Right lobe of liver (tissue), 6 donors: ENCODE data around the gene PAK3. TPM values are rescaled to one million over a fixed set of nuclear protein-coding genes. Genes with fewer than 3 reads are reported as not detected.

Source experiments
- ATAC-seq, 4 donors: fragments of 200-7000 bp; cut with Tn5 transposase; one replicate each; pipeline ENCODE4 v1.9.1; 2020; ENCODE audit warnings: mild to moderate bottlenecking in 4 of 4, moderate library complexity in 4 of 4
- DNase-seq, 3 donors: peaks; one replicate each; pipeline ENCODE4 v3.0.0-alpha.2; 2020
- H3K27ac ChIP-seq, 3 donors: fragments of 200-600 bp; one replicate each; pipeline ENCODE4 v1.8.0; 2022
- H3K27me3 ChIP-seq, 2 donors: fragments of 200-600 bp; one replicate each; pipeline ENCODE4 v1.8.0; 2022
- H3K36me3 ChIP-seq, 4 donors: fragments of 200-600 bp; sonication (generic) in 1 of 4; one replicate each; pipeline versions ENCODE4 v1.5.1 to v1.8.0; 2017 to 2022; ENCODE audit warnings: control low read depth in 1 of 4
- H3K4me1 ChIP-seq, 4 donors: fragments of 200-600 bp; sonication (generic) in 1 of 4; one replicate each; pipeline versions ENCODE4 v1.5.1 to v1.8.0; 2017 to 2022; ENCODE audit warnings: control low read depth in 1 of 4
- H3K4me3 ChIP-seq, 3 donors: fragments of 200-600 bp; one replicate each; pipeline ENCODE4 v1.8.0; 2022
- H3K9me3 ChIP-seq, 4 donors: fragments of 200-600 bp; sonication (generic) in 1 of 4; one replicate each; pipeline versions ENCODE4 v1.5.1 to v1.8.0; 2017 to 2022; ENCODE audit warnings: control low read depth in 1 of 4
- POLR2A ChIP-seq: fragments of 450-650 bp; IDR thresholded peaks from one replicate; pipeline ENCODE4 v1.6.1; 2017; ENCODE audit warnings: antibody characterized with exemption, mild to moderate bottlenecking
- WGBS: methylation state at CpG from one replicate; pipeline ENCODE4 v1.1.6; 2018; ENCODE audit warnings: low coverage, low lambda C conversion rate; ENCODE audit not compliant: insufficient coverage; ENCODE audit errors: missing lambda C conversion rate; 5-methylcytosine and 5-hydroxymethylcytosine counted together
- intact Hi-C, 2 donors: fragments of 100-400 bp; cut with DNase I; formaldehyde crosslinking; loops; one replicate each; pipeline versions ENCODE4 v1.11.2 to v1.14.1; 2022
- total RNA-seq, 6 experiments: library from RNA; depleted of rRNA in 2 of 6; stranded (reverse); fragments of >200 nt in 2 of 6; fragmentation: NEBNext Ultra II Directional in 3 of 6; extraction: Animal tissue kit (Norgen Biotek cat#: 25700) in 3 of 6; gene quantifications; one replicate each; pipeline versions ENCODE4 v1.1.0 to v1.2.4, GENCODE V29; 2016 to 2023
- TF ChIP-seq, protein P1 (sequence below), 4 donors: fragments of 200-600 bp in 3 of 4; fragments of 450-650 bp in 1 of 4; IDR thresholded peaks; one replicate each; pipeline versions ENCODE4 v1.5.1 to v1.8.0; 2016 to 2022; ENCODE audit warnings: antibody characterized with exemption in 4 of 4, mild to moderate bottlenecking in 2 of 4
- donor health status: DM: no; HTN: yes; CAD: no.
- donor health status: DM: no; HTN: no; CAD: no.
- donor health status: DM: no; HTN: no; CAD: no.
- donor health status: DM: no; HTN: yes; CAD: no.
- donor health status: DM: no; HTN: yes; CAD: no.

The PAK3 gene
- total RNA-seq, 6 experiments from 2014 or later, result 0.09 to 1.5 (median 0.24) TPM; not detected in 1

DNA sequence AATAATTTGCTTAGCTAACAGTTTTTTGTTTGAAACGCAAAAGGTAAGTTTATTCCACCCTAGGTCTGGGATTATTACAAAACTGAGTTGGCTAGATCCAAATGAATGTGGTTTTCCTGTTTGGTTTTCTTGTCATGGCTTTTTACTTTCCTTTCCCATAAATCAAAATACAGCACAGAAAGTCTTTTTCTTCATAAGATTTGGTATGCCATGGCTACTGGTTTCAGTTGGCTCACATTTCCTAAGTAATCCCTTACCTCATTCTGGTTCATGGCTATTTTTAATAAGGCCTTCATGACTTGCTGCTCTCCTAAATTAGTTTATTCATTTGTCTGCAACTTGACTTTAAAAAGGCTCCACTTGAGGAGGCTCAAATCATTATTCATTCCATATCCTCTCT is 12.9 kb upstream of the PAK3 start:
- ATAC-seq, result no peak
- peaks cover 0 to 16% of the 10 kb centered on the region in 2 donors for H3K27me3 ChIP-seq
- TF ChIP-seq, protein P1, sequence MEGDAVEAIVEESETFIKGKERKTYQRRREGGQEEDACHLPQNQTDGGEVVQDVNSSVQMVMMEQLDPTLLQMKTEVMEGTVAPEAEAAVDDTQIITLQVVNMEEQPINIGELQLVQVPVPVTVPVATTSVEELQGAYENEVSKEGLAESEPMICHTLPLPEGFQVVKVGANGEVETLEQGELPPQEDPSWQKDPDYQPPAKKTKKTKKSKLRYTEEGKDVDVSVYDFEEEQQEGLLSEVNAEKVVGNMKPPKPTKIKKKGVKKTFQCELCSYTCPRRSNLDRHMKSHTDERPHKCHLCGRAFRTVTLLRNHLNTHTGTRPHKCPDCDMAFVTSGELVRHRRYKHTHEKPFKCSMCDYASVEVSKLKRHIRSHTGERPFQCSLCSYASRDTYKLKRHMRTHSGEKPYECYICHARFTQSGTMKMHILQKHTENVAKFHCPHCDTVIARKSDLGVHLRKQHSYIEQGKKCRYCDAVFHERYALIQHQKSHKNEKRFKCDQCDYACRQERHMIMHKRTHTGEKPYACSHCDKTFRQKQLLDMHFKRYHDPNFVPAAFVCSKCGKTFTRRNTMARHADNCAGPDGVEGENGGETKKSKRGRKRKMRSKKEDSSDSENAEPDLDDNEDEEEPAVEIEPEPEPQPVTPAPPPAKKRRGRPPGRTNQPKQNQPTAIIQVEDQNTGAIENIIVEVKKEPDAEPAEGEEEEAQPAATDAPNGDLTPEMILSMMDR (IDR thresholded peaks at IDR 0.05), result no peak
- TF ChIP-seq POLR2A, result no peak
- intact Hi-C loops, result no loop called here
- H3K4me1 ChIP-seq, result no peaks in the 10 kb centered on the region
- H3K9me3 ChIP-seq, result no peaks in the 10 kb centered on the region
- H3K36me3 ChIP-seq, result no peaks in the 10 kb centered on the region
- 14% methylated on average over 1 of the region's 1 CpG for WGBS
- H3K27ac ChIP-seq, result no peak overlapping the region
- no peak overlapping the region for H3K4me3 ChIP-seq
- no peak for DNase-seq

DNA sequence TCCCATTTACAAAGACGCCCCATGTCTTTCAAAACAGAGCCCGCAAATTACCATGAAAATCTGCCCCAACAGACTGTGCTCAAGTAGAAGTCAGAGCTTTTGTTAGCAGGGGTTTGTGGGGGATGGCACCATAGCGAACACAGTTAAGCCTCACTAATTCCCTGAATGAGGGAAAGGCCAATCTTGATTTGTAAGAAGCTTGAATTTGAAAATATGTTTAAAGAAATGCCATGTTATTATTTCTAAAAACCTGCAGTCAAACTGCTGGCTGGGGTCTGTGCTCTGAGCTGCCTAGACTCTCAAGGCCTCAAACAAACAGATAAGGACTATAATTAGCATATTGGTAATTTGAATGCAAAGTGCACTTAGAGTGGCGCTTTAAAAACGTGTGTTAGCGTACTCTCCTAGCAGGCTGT is 9.4 kb upstream of the PAK3 start:
- TF ChIP-seq POLR2A, result no peak
- TF ChIP-seq, protein P1 (IDR thresholded peaks at IDR 0.05), result no peak
- no peak for DNase-seq
- H3K9me3 ChIP-seq, result no peaks in the 10 kb centered on the region

DNA sequence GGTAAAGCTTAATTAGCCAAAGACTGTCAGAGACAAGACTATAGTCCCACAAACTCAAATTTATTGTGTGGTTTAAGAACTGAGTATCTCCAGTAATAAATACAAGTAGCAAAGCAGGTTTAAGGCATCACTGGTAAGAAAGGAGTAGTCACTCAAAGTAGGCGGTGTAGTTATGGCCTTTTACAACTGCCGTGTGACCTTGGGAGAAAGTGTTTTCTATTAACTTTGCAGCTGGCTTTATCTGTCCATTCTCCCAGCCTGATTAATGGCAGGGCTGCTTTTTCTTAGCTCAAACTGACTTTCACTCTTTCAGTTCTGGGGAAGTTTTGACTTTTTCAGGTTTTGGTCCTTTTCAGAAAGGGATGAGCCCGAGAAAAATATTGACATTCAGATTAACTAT is 7.4 kb upstream of the PAK3 start:
- Histone ChIP-seq H3K9me3 (no peaks in the 10 kb centered on the region), H3K27me3 (peaks cover 2 to 31% of the 10 kb centered on the region in 2 donors), H3K4me3 (no peak overlapping the region), H3K27ac (no peak overlapping the region), H3K36me3 (no peaks in the 10 kb centered on the region), H3K4me1 (no peaks in the 10 kb centered on the region)
- DNase-seq (no peak), ATAC-seq (no peak)
- 37% methylated on average over 3 of the region's 3 CpGs for WGBS
- intact Hi-C loops, result no loop called here
- TF ChIP-seq, protein P1 (IDR thresholded peaks at IDR 0.05), result no peak

More for the DNA sequence above, 9.4 kb upstream of the PAK3 start:
- Histone ChIP-seq H3K36me3 (no peaks in the 10 kb centered on the region), H3K4me1 (no peaks in the 10 kb centered on the region), H3K4me3 (no peak overlapping the region), H3K27me3 (peaks cover 0 to 26% of the 10 kb centered on the region in 2 donors), H3K27ac (no peak overlapping the region)
- intact Hi-C loops, result no loop called here
- no peak for ATAC-seq
- WGBS, result 40% methylated on average over 6 of the region's 6 CpGs

DNA sequence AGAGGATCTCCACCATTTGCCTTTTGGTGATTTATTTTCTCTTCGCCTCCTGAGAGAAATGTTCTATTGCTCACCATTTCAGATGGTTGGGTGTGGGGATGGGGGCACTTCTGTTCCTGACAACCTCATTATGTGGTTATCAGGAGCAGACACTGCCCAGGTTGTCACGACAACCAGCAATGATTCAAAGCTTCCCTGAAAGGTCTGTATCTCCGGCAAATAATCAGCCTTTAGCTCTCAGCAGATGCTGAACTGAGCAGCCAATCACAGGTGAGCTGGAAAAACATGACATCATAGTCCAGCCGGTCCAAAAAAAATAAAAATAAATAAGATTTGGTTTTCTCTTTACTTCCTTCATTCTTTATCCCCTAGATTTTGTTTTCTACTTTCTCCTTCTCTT is 5.5 kb upstream of the PAK3 start:
- Histone ChIP-seq H3K4me1 (no peaks in the 10 kb centered on the region), H3K4me3 (no peak overlapping the region), H3K27me3 (peaks cover 3 to 27% of the 10 kb centered on the region in 2 donors), H3K36me3 (no peaks in the 10 kb centered on the region), H3K27ac (no peak overlapping the region), H3K9me3 (no peaks in the 10 kb centered on the region)
- DNase-seq, result no peak
- WGBS, result 37% methylated on average over 4 of the region's 4 CpGs
- TF ChIP-seq, protein P1 (IDR thresholded peaks at IDR 0.05), result no peak
- no peak for TF ChIP-seq POLR2A
- no peak for ATAC-seq
- intact Hi-C loops, result no loop called here

DNA sequence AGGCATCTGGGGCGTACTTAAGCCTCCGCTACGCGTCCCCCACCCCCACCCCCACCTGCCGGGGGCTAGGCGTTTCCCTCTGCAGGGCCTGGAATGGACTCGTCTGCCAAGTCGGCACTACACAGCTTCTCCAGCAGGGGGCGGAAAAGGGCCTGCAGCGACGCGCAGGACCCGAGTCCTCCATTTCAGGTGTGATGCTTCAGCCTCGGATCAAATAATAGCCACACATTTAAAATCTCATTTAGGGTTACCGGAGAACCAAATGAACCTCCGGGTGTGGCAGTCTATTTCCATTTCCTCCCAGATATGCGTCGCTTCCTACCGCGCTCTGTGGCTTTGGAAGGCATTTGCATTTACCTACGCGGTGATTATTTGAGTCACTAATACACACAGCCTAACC is 2.9 kb downstream of the PAK3 start:
- DNase-seq (peak; percentile 41 to 64 (median 45)), ATAC-seq (peak; percentile 44 to 66 (median 54))
- Histone ChIP-seq H3K9me3 (no peaks in the 10 kb centered on the region), H3K27me3 (peaks cover 0 to under 1% of the 10 kb centered on the region in 2 donors), H3K27ac (no peak overlapping the region), H3K4me1 (no peaks in the 10 kb centered on the region), H3K36me3 (no peaks in the 10 kb centered on the region), H3K4me3 (no peak overlapping the region)
- 37% methylated on average over 16 of the region's 22 CpGs for WGBS
- intact Hi-C loops, result no loop called here
- TF ChIP-seq, protein P1 (IDR thresholded peaks at IDR 0.05), result peak; percentile 45 to 65 (median 62)
- TF ChIP-seq POLR2A, result no peak
